MM.1S (cell line): ENCODE results near the gene SPAG16.

Source experiments
- DNase-seq: peaks from one replicate; pipeline ENCODE4 v3.0.0-alpha.2; 2015
- H2AFZ ChIP-seq: fragments of 300-600 bp; sonication (generic); 2 replicates; pipeline ENCODE4 v1.6.0; 2016; ENCODE audit warnings: antibody characterized with exemption, low read length
- H3F3A ChIP-seq: fragments of 300-600 bp; sonication (generic); 2 replicates; pipeline ENCODE4 v1.6.1; 2016; ENCODE audit warnings: mild to moderate bottlenecking, antibody characterized with exemption, low read length, moderate library complexity, mixed read lengths; ENCODE audit not compliant: insufficient read depth
- H3K27ac ChIP-seq: fragments of 300-600 bp; sonication (generic); 2 replicates; pipeline ENCODE4 v1.5.1; 2016; ENCODE audit warnings: mild to moderate bottlenecking, low read length
- H3K27me3 ChIP-seq: fragments of 300-600 bp; sonication (generic); replicated peaks from 2 replicates; pipeline ENCODE4 v1.6.0; 2016; ENCODE audit warnings: low read length; ENCODE audit not compliant: insufficient read depth
- H3K36me3 ChIP-seq: fragments of 300-600 bp; sonication (generic); replicated peaks from 2 replicates; pipeline ENCODE4 v1.6.1; 2016; ENCODE audit warnings: mild to moderate bottlenecking, low read length, mixed read lengths; ENCODE audit not compliant: insufficient read depth
- H3K4me1 ChIP-seq: fragments of 300-600 bp; sonication (generic); 2 replicates; pipeline ENCODE4 v1.6.1; 2016; ENCODE audit warnings: low read length, mixed read lengths
- H3K4me2 ChIP-seq: fragments of 300-600 bp; sonication (generic); 2 replicates; pipeline ENCODE4 v1.6.0; 2016; ENCODE audit warnings: low read depth, low read length
- H3K4me3 ChIP-seq: fragments of 300-600 bp; sonication (generic); 2 replicates; pipeline ENCODE4 v1.5.1; 2016; ENCODE audit warnings: low read length, mixed read lengths
- H3K79me2 ChIP-seq: fragments of 300-600 bp; sonication (generic); 2 replicates; pipeline ENCODE4 v1.6.1; 2016; ENCODE audit warnings: mixed run types, low read length, mixed read lengths
- H3K9ac ChIP-seq: fragments of 300-600 bp; sonication (generic); 2 replicates; pipeline ENCODE4 v1.6.1; 2016; ENCODE audit warnings: low read length, mixed read lengths
- H3K9me2 ChIP-seq: fragments of 300-600 bp; sonication (generic); replicated peaks from 2 replicates; pipeline ENCODE4 v1.6.1; 2016; ENCODE audit warnings: mild to moderate bottlenecking, low read length, mixed read lengths; ENCODE audit not compliant: insufficient read depth
- H3K9me3 ChIP-seq: fragments of 300-600 bp; sonication (generic); replicated peaks from 2 replicates; pipeline ENCODE4 v1.6.1; 2016; ENCODE audit warnings: mild to moderate bottlenecking, low read length, mixed read lengths; ENCODE audit not compliant: insufficient read depth
- H4K20me1 ChIP-seq: fragments of 300-600 bp; sonication (generic); 2 replicates; pipeline ENCODE4 v1.6.1; 2016; ENCODE audit warnings: mild to moderate bottlenecking, low read length, moderate library complexity, mixed read lengths; ENCODE audit not compliant: insufficient read depth
- CTCF ChIP-seq: fragments of 300-600 bp; sonication (generic); IDR thresholded peaks from 2 replicates; pipeline ENCODE4 v1.5.1; 2016; ENCODE audit warnings: antibody characterized with exemption, low read length, mixed read lengths
- EZH2 ChIP-seq: fragments of 300-600 bp; sonication (generic); optimal IDR thresholded peaks from 2 replicates; pipeline ENCODE3; 2017; ENCODE audit warnings: low read depth, mild to moderate bottlenecking, antibody characterized with exemption, low read length, mixed read lengths
- EZH2phosphoT487 ChIP-seq: fragments of 300-600 bp; sonication (generic); IDR thresholded peaks from 2 replicates; pipeline ENCODE4 v1.6.1; 2018; ENCODE audit warnings: antibody characterized with exemption, low read length

Gene SPAG16

DNA sequence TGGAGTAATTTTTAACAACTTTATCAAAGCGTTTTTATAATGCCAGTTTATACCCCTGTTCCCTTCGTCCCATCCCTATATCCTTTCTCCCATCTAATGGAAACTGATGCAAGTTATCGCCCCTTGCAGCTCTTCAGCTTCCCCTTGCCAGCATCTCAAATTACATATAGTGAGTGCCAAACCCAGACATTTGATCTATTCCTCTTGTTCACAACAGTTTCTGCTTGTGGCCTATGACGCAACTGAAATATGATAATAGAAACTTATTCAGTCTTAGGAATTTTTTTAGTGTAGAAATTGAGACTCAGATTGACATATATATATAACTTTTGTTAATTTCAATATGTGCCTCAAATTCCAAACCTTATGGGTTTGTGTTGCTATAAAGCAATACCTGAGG is 564.4 kb downstream of the SPAG16 start:
- H3K79me2 ChIP-seq, result no peaks in the 10 kb centered on the region
- H3K9me3 ChIP-seq, result no peaks in the 10 kb centered on the region
- H3K4me2 ChIP-seq, result no peak overlapping the region
- no peak overlapping the region for H3K9ac ChIP-seq
- no peaks in the 10 kb centered on the region for H3K4me1 ChIP-seq
- no peaks in the 10 kb centered on the region for H3F3A ChIP-seq
- H3K4me3 ChIP-seq, result no peak overlapping the region
- TF ChIP-seq CTCF (no peak), EZH2phosphoT487 (no peak), EZH2 (no peak)
- no peaks in the 10 kb centered on the region for H3K36me3 ChIP-seq
- DNase-seq, result no peak
- H3K27ac ChIP-seq, result no peak overlapping the region
- H2AFZ ChIP-seq, result no peak overlapping the region
- H3K27me3 ChIP-seq, result no peaks in the 10 kb centered on the region
- H4K20me1 ChIP-seq, result no peaks in the 10 kb centered on the region
- no peaks in the 10 kb centered on the region for H3K9me2 ChIP-seq

- no peak overlapping the region for H3K4me3 ChIP-seq
- no peaks in the 10 kb centered on the region for H3K9me3 ChIP-seq
- DNase-seq, result no peak
- TF ChIP-seq EZH2 (no peak), EZH2phosphoT487 (no peak), CTCF (no peak)
- no peak overlapping the region for H2AFZ ChIP-seq
- H3K4me2 ChIP-seq, result no peak overlapping the region
- no peaks in the 10 kb centered on the region for H3K36me3 ChIP-seq
- H3K9ac ChIP-seq, result no peak overlapping the region
- H3K4me1 ChIP-seq, result no peaks in the 10 kb centered on the region
- no peaks in the 10 kb centered on the region for H4K20me1 ChIP-seq
- H3K27ac ChIP-seq, result no peak overlapping the region
- H3K9me2 ChIP-seq, result no peaks in the 10 kb centered on the region
- H3K27me3 ChIP-seq, result no peaks in the 10 kb centered on the region
- H3F3A ChIP-seq, result no peaks in the 10 kb centered on the region
- no peaks in the 10 kb centered on the region for H3K79me2 ChIP-seq
These were observed 577.4 kb downstream of the SPAG16 start for GRCh38 chr2:213861638-213862037.

- Histone ChIP-seq H4K20me1 (no peaks in the 10 kb centered on the region), H3F3A (no peaks in the 10 kb centered on the region), H3K9ac (no peak overlapping the region), H3K9me2 (no peaks in the 10 kb centered on the region), H3K4me1 (no peaks in the 10 kb centered on the region), H3K36me3 (no peaks in the 10 kb centered on the region), H3K27me3 (no peaks in the 10 kb centered on the region), H2AFZ (no peak overlapping the region), H3K79me2 (no peaks in the 10 kb centered on the region), H3K4me2 (no peak overlapping the region), H3K4me3 (no peak overlapping the region), H3K9me3 (no peaks in the 10 kb centered on the region), H3K27ac (no peak overlapping the region)
- DNase-seq, result no peak
- TF ChIP-seq CTCF (no peak), EZH2phosphoT487 (no peak), EZH2 (no peak)
These were observed 578.3 kb downstream of the SPAG16 start for GRCh38 chr2:213862407-213863076.
